ENCODE measurements around the gene ARF5. TPM values are rescaled to one million over a fixed set of nuclear protein-coding genes. Genes with fewer than 3 reads are reported as not detected.

The ARF5 gene
- total RNA-seq, 2 donors from 2014 or later = 107 to 165 TPM

GRCh38 chr7:127578036-127578684, 10.1 kb upstream of the ARF5 start:
- Histone ChIP-seq H3K36me3 (peaks cover 25% of the 10 kb centered on the region), H3K27me3 (replicated peaks; ENCODE audit: insufficient read depth) (no peaks in the 10 kb centered on the region), H3K27ac (peak overlapping the region; percentile 19 to 54), H3K9me3 (no peaks in the 10 kb centered on the region), H3K4me1 (ENCODE audit: control insufficient read depth in 1 of 2, low read depth in 2 of 2) (peaks cover 11 to 44% of the 10 kb centered on the region in 2 donors), H3K4me3 (no peak overlapping the region)
- ATAC-seq (ENCODE audit: insufficient number of reproducible peaks, low FRiP score, low read depth) (no peak), DNase-seq (ENCODE audit: low spot score) (no peak)
- TF ChIP-seq CTCF (IDR thresholded peaks at IDR 0.05) = no peak

- peaks cover 26% of the 10 kb centered on the region for H3K36me3 ChIP-seq
- TF ChIP-seq CTCF (IDR thresholded peaks at IDR 0.05) = no peak
- ATAC-seq (ENCODE audit: insufficient number of reproducible peaks, low FRiP score, low read depth) = no peak
- H3K9me3 ChIP-seq = no peaks in the 10 kb centered on the region
- DNase-seq (ENCODE audit: low spot score) = no peak
- no peaks in the 10 kb centered on the region for H3K27me3 ChIP-seq (replicated peaks; ENCODE audit: insufficient read depth)
- no peak overlapping the region for H3K4me3 ChIP-seq
- H3K27ac ChIP-seq = peak overlapping the region; percentile 19 to 54
- H3K4me1 ChIP-seq (ENCODE audit: control insufficient read depth in 1 of 2, low read depth in 2 of 2) = peaks cover 16 to 50% of the 10 kb centered on the region in 2 donors
These were observed 9.4 kb upstream of the ARF5 start for GRCh38 chr7:127578711-127579275.

GRCh38 chr7:127580612-127581011, 7.6 kb upstream of the ARF5 start:
- Histone ChIP-seq H3K27me3 (replicated peaks; ENCODE audit: insufficient read depth) (no peaks in the 10 kb centered on the region), H3K36me3 (peaks cover 26% of the 10 kb centered on the region), H3K9me3 (no peaks in the 10 kb centered on the region), H3K27ac (no peak overlapping the region), H3K4me1 (ENCODE audit: control insufficient read depth in 1 of 2, low read depth in 2 of 2) (peaks cover 25 to 63% of the 10 kb centered on the region in 2 donors), H3K4me3 (no peak overlapping the region)
- no peak for TF ChIP-seq CTCF (IDR thresholded peaks at IDR 0.05)
- ATAC-seq (ENCODE audit: insufficient number of reproducible peaks, low FRiP score, low read depth) (no peak), DNase-seq (ENCODE audit: low spot score) (no peak)

GRCh38 chr7:127581716-127582115, 6.5 kb upstream of the ARF5 start:
- Histone ChIP-seq H3K4me1 (ENCODE audit: control insufficient read depth in 1 of 2, low read depth in 2 of 2) (peaks cover 25 to 69% of the 10 kb centered on the region in 2 donors), H3K27me3 (replicated peaks; ENCODE audit: insufficient read depth) (no peaks in the 10 kb centered on the region), H3K36me3 (peaks cover 26% of the 10 kb centered on the region), H3K4me3 (no peak overlapping the region), H3K9me3 (no peaks in the 10 kb centered on the region), H3K27ac (no peak overlapping the region)
- no peak for ATAC-seq (ENCODE audit: insufficient number of reproducible peaks, low FRiP score, low read depth)
- no peak for DNase-seq (ENCODE audit: low spot score)
- no peak for TF ChIP-seq CTCF (IDR thresholded peaks at IDR 0.05)

- Histone ChIP-seq H3K36me3 (peaks cover 26% of the 10 kb centered on the region), H3K27me3 (replicated peaks; ENCODE audit: insufficient read depth) (no peaks in the 10 kb centered on the region), H3K27ac (no peak overlapping the region), H3K4me1 (ENCODE audit: control insufficient read depth in 1 of 2, low read depth in 2 of 2) (peaks cover 25 to 69% of the 10 kb centered on the region in 2 donors), H3K9me3 (no peaks in the 10 kb centered on the region), H3K4me3 (no peak overlapping the region)
- TF ChIP-seq CTCF (IDR thresholded peaks at IDR 0.05) = no peak
- ATAC-seq (ENCODE audit: insufficient number of reproducible peaks, low FRiP score, low read depth) (no peak), DNase-seq (ENCODE audit: low spot score) (no peak)
These were observed 5.8 kb upstream of the ARF5 start for GRCh38 chr7:127582361-127582760.

Measured in thoracic aorta (tissue), 2 donors.